ENCODE data around the gene TRMT11.
A peak's percentile ranks its signal among the peaks of the same experiment; 100 is the strongest.

TRMT11 gene

GRCh38 chr6:125987026-125987617 is 782 bp downstream of the TRMT11 start:
- peaks cover 13% of the 10 kb centered on the region for H3K27me3 ChIP-seq
- peaks cover 7% of the 10 kb centered on the region for H3K36me3 ChIP-seq
- peak overlapping the region; percentile 67 to 70 for H3K4me3 ChIP-seq (ENCODE audit: low read depth in 1 of 2, low read length in 1 of 2)
- peaks cover 14 to 18% of the 10 kb centered on the region in 2 experiments for H3K4me1 ChIP-seq (ENCODE audit: control insufficient read depth in 1 of 2, insufficient read depth in 1 of 2, low read depth in 1 of 2, low read length in 1 of 2)
- no peak for TF ChIP-seq CTCF (IDR thresholded peaks at IDR 0.05)
- H3K9me3 ChIP-seq: no peaks in the 10 kb centered on the region
- H3K27ac ChIP-seq: no peak overlapping the region

GRCh38 chr6:125988280-125988679 is 1.9 kb downstream of the TRMT11 start:
- H3K9me3 ChIP-seq: no peaks in the 10 kb centered on the region
- no peak overlapping the region for H3K27ac ChIP-seq
- no peaks in the 10 kb centered on the region for H3K36me3 ChIP-seq
- no peak overlapping the region for H3K4me3 ChIP-seq (ENCODE audit: low read depth in 1 of 2, low read length in 1 of 2)
- peaks cover 14 to 18% of the 10 kb centered on the region in 2 experiments for H3K4me1 ChIP-seq (ENCODE audit: control insufficient read depth in 1 of 2, insufficient read depth in 1 of 2, low read depth in 1 of 2, low read length in 1 of 2)
- no peak for TF ChIP-seq CTCF (IDR thresholded peaks at IDR 0.05)
- peaks cover 13% of the 10 kb centered on the region for H3K27me3 ChIP-seq

GRCh38 chr6:125989631-125990030 is 3.3 kb downstream of the TRMT11 start:
- H3K36me3 ChIP-seq: no peaks in the 10 kb centered on the region

GRCh38 chr6:125991653-125992052 is 5.3 kb downstream of the TRMT11 start:
- Histone ChIP-seq H3K4me3 (ENCODE audit: low read depth in 1 of 2, low read length in 1 of 2) (no peak overlapping the region), H3K27me3 (peaks cover 10% of the 10 kb centered on the region), H3K36me3 (no peaks in the 10 kb centered on the region), H3K4me1 (ENCODE audit: control insufficient read depth in 1 of 2, insufficient read depth in 1 of 2, low read depth in 1 of 2, low read length in 1 of 2) (peaks cover 1 to 4% of the 10 kb centered on the region in 2 experiments), H3K27ac (no peak overlapping the region), H3K9me3 (no peaks in the 10 kb centered on the region)
- TF ChIP-seq CTCF (IDR thresholded peaks at IDR 0.05): no peak

More at GRCh38 chr6:125989631-125990030, 3.3 kb downstream of the TRMT11 start:
- H3K27me3 ChIP-seq: peaks cover 13% of the 10 kb centered on the region
- peaks cover 14 to 18% of the 10 kb centered on the region in 2 experiments for H3K4me1 ChIP-seq (ENCODE audit: control insufficient read depth in 1 of 2, insufficient read depth in 1 of 2, low read depth in 1 of 2, low read length in 1 of 2)
- no peak overlapping the region for H3K4me3 ChIP-seq (ENCODE audit: low read depth in 1 of 2, low read length in 1 of 2)
- no peak overlapping the region for H3K27ac ChIP-seq
- H3K9me3 ChIP-seq: no peaks in the 10 kb centered on the region
- no peak for TF ChIP-seq CTCF (IDR thresholded peaks at IDR 0.05)

- Histone ChIP-seq H3K36me3 (no peaks in the 10 kb centered on the region), H3K4me1 (ENCODE audit: control insufficient read depth in 1 of 2, insufficient read depth in 1 of 2, low read depth in 1 of 2, low read length in 1 of 2) (no peaks in the 10 kb centered on the region), H3K27me3 (no peaks in the 10 kb centered on the region), H3K27ac (no peak overlapping the region), H3K4me3 (ENCODE audit: low read depth in 1 of 2, low read length in 1 of 2) (no peak overlapping the region), H3K9me3 (no peaks in the 10 kb centered on the region)
- no peak for TF ChIP-seq CTCF (IDR thresholded peaks at IDR 0.05)
Observed at GRCh38 chr6:125994670-125995488, 8.5 kb downstream of the TRMT11 start.

All from neutrophil (primary cell).